NCI-H526 (cell line): ENCODE measurements around the gene PDZD8.
"Not testable (repeated sequence)": the region's sequence is repeated elsewhere in the genome, so short reads cannot be mapped to it uniquely, and the experiment has no call there.

ENCODE experiments used
- DNase-seq, 2 experiments: peaks; one replicate each; lab custom pipeline; 2025; lab: John Stamatoyannopoulos, UW

Gene PDZD8

GRCh38 chr10:117350909-117351308 is 24.3 kb downstream of the PDZD8 start:
- DNase-seq: no peak

- no peak for DNase-seq
Measured at GRCh38 chr10:117348236-117348635, 27.0 kb downstream of the PDZD8 start.

- peak; percentile 54 to 86 for DNase-seq
Measured at GRCh38 chr10:117346574-117346973, 28.7 kb downstream of the PDZD8 start.

GRCh38 chr10:117345143-117345542 is 30.1 kb downstream of the PDZD8 start:
- DNase-seq: no peak

GRCh38 chr10:117342641-117343040 is 32.6 kb downstream of the PDZD8 start:
- DNase-seq: no peak

GRCh38 chr10:117341061-117341460 is 34.2 kb downstream of the PDZD8 start:
- no peak for DNase-seq

GRCh38 chr10:117339979-117340378 is 35.3 kb downstream of the PDZD8 start:
- no peak for DNase-seq

- no peak for DNase-seq
Measured at GRCh38 chr10:117339578-117339977, 35.7 kb downstream of the PDZD8 start.

- no peak for DNase-seq
Measured at GRCh38 chr10:117334926-117335325, 40.3 kb downstream of the PDZD8 start.

GRCh38 chr10:117334066-117334465 is 41.2 kb downstream of the PDZD8 start:
- DNase-seq: no peak

- DNase-seq: no peak
Measured at GRCh38 chr10:117327262-117327661, 48.0 kb downstream of the PDZD8 start.

GRCh38 chr10:117324367-117324766 is 50.9 kb downstream of the PDZD8 start:
- no peak for DNase-seq

GRCh38 chr10:117322260-117322659 is 53.0 kb downstream of the PDZD8 start:
- DNase-seq: no peak

- DNase-seq: peak in 1 of 2 experiments; percentile 35
Measured at GRCh38 chr10:117320050-117320665, 55.1 kb downstream of the PDZD8 start.

GRCh38 chr10:117318909-117319308 is 56.3 kb downstream of the PDZD8 start:
- DNase-seq: no peak

- DNase-seq: no peak
Measured at GRCh38 chr10:117316701-117317100, 58.5 kb downstream of the PDZD8 start.

- DNase-seq: no peak
Measured at GRCh38 chr10:117313641-117314040, 61.6 kb downstream of the PDZD8 start.

- DNase-seq: no peak
Measured at GRCh38 chr10:117312430-117312829, 62.8 kb downstream of the PDZD8 start.

- DNase-seq: no peak
Measured at GRCh38 chr10:117311261-117311660, 64.0 kb downstream of the PDZD8 start.

- DNase-seq: no peak
Measured at GRCh38 chr10:117306674-117307073, 68.6 kb downstream of the PDZD8 start.

GRCh38 chr10:117303451-117303850 is 71.8 kb downstream of the PDZD8 start:
- not testable (repeated sequence) for DNase-seq

GRCh38 chr10:117300671-117301070 is 74.6 kb downstream of the PDZD8 start:
- no peak for DNase-seq

GRCh38 chr10:117299435-117299834 is 75.8 kb downstream of the PDZD8 start:
- no peak for DNase-seq

- DNase-seq: no peak
Measured at GRCh38 chr10:117298219-117298618, 77.0 kb downstream of the PDZD8 start.
